ENCODE data around the gene GALNT9. TPM values are rescaled to one million over a fixed set of nuclear protein-coding genes. Genes with fewer than 3 reads are reported as not detected.

Gene GALNT9
- total RNA-seq, 1 donor from 2014 or later: 2.1 TPM

GRCh38 chr12:132217371-132217770 is 112.0 kb downstream of the GALNT9 start:
- H3K4me3 Mint-ChIP-seq (ENCODE audit: unreplicated experiment): no peak overlapping the region
- H3K27me3 Mint-ChIP-seq (ENCODE audit: low read depth, unreplicated experiment): peaks cover 65% of the 10 kb centered on the region
- peaks cover 18% of the 10 kb centered on the region for H3K9me3 Mint-ChIP-seq (ENCODE audit: unreplicated experiment)
- no peak for FAIRE-seq
- peaks cover 10% of the 10 kb centered on the region for H3K36me3 Mint-ChIP-seq (ENCODE audit: low read depth, unreplicated experiment)
- Histone ChIP-seq H3K27ac (ENCODE audit: low read depth, low read length) (no peak overlapping the region), H3K4me1 (ENCODE audit: insufficient read depth, low read length) (no peaks in the 10 kb centered on the region), H3K36me3 (ENCODE audit: insufficient read depth, low read length) (no peaks in the 10 kb centered on the region), H3K79me2 (ENCODE audit: insufficient read depth, low read length) (no peaks in the 10 kb centered on the region), H3K4me3 (ENCODE audit: insufficient read depth, low read depth, low read length) (no peak overlapping the region), H3K27me3 (ENCODE audit: insufficient read depth, low read length) (no peaks in the 10 kb centered on the region), H3K9me3 (ENCODE audit: insufficient read depth, low read depth, low read length) (peaks cover 3% of the 10 kb centered on the region), H3K4me2 (ENCODE audit: low read length) (no peak overlapping the region), H3K9ac (ENCODE audit: low read length) (no peak overlapping the region), H4K20me1 (ENCODE audit: insufficient read depth, low read length) (no peaks in the 10 kb centered on the region), H2AFZ (ENCODE audit: low read depth, low read length) (no peak overlapping the region)
- H3K27ac Mint-ChIP-seq (ENCODE audit: unreplicated experiment): no peak overlapping the region
- no peaks in the 10 kb centered on the region for H3K4me1 Mint-ChIP-seq (ENCODE audit: low read depth, unreplicated experiment)
- DNase-seq (ENCODE audit: low read depth): no peak
- TF ChIP-seq CTCF (IDR thresholded peaks at IDR 0.05; ENCODE audit: insufficient read depth, low read depth, low read length) (no peak), EZH2 (IDR thresholded peaks at IDR 0.05; ENCODE audit: insufficient read depth, low read length) (no peak)

GRCh38 chr12:132216354-132216987 is 112.9 kb downstream of the GALNT9 start:
- FAIRE-seq (no peak), DNase-seq (ENCODE audit: low read depth) (no peak)
- Histone ChIP-seq H3K4me3 (ENCODE audit: insufficient read depth, low read depth, low read length) (no peak overlapping the region), H3K27me3 (ENCODE audit: insufficient read depth, low read length) (no peaks in the 10 kb centered on the region), H2AFZ (ENCODE audit: low read depth, low read length) (no peak overlapping the region), H3K36me3 (ENCODE audit: insufficient read depth, low read length) (no peaks in the 10 kb centered on the region), H3K4me1 (ENCODE audit: insufficient read depth, low read length) (no peaks in the 10 kb centered on the region), H4K20me1 (ENCODE audit: insufficient read depth, low read length) (no peaks in the 10 kb centered on the region), H3K9ac (ENCODE audit: low read length) (no peak overlapping the region), H3K4me2 (ENCODE audit: low read length) (no peak overlapping the region), H3K27ac (ENCODE audit: low read depth, low read length) (no peak overlapping the region), H3K9me3 (ENCODE audit: insufficient read depth, low read depth, low read length) (peaks cover 3% of the 10 kb centered on the region), H3K79me2 (ENCODE audit: insufficient read depth, low read length) (no peaks in the 10 kb centered on the region)
- Mint-ChIP-seq H3K4me1 (ENCODE audit: low read depth, unreplicated experiment) (no peaks in the 10 kb centered on the region), H3K27ac (ENCODE audit: unreplicated experiment) (no peak overlapping the region), H3K27me3 (ENCODE audit: low read depth, unreplicated experiment) (peaks cover 62% of the 10 kb centered on the region), H3K36me3 (ENCODE audit: low read depth, unreplicated experiment) (peaks cover 10% of the 10 kb centered on the region), H3K4me3 (ENCODE audit: unreplicated experiment) (no peak overlapping the region), H3K9me3 (ENCODE audit: unreplicated experiment) (peaks cover 19% of the 10 kb centered on the region)
- TF ChIP-seq CTCF (IDR thresholded peaks at IDR 0.05; ENCODE audit: insufficient read depth, low read depth, low read length): no peak
- no peak for TF ChIP-seq EZH2 (IDR thresholded peaks at IDR 0.05; ENCODE audit: insufficient read depth, low read length)

GRCh38 chr12:132215299-132215989 is 113.9 kb downstream of the GALNT9 start:
- no peak overlapping the region for H3K4me2 ChIP-seq (ENCODE audit: low read length)
- no peak overlapping the region for H3K27ac ChIP-seq (ENCODE audit: low read depth, low read length)
- FAIRE-seq (no peak), DNase-seq (ENCODE audit: low read depth) (no peak)
- peaks cover 23% of the 10 kb centered on the region for H3K9me3 Mint-ChIP-seq (ENCODE audit: unreplicated experiment)
- no peak overlapping the region for H3K4me3 ChIP-seq (ENCODE audit: insufficient read depth, low read depth, low read length)
- no peak overlapping the region for H3K4me3 Mint-ChIP-seq (ENCODE audit: unreplicated experiment)
- TF ChIP-seq EZH2 (IDR thresholded peaks at IDR 0.05; ENCODE audit: insufficient read depth, low read length) (no peak), CTCF (IDR thresholded peaks at IDR 0.05; ENCODE audit: insufficient read depth, low read depth, low read length) (no peak)
- H4K20me1 ChIP-seq (ENCODE audit: insufficient read depth, low read length): no peaks in the 10 kb centered on the region
- no peaks in the 10 kb centered on the region for H3K4me1 Mint-ChIP-seq (ENCODE audit: low read depth, unreplicated experiment)
- H3K36me3 Mint-ChIP-seq (ENCODE audit: low read depth, unreplicated experiment): peaks cover 14% of the 10 kb centered on the region
- no peaks in the 10 kb centered on the region for H3K27me3 ChIP-seq (ENCODE audit: insufficient read depth, low read length)
- no peak overlapping the region for H3K9ac ChIP-seq (ENCODE audit: low read length)
- no peaks in the 10 kb centered on the region for H3K4me1 ChIP-seq (ENCODE audit: insufficient read depth, low read length)
- H2AFZ ChIP-seq (ENCODE audit: low read depth, low read length): no peak overlapping the region
- no peaks in the 10 kb centered on the region for H3K79me2 ChIP-seq (ENCODE audit: insufficient read depth, low read length)
- no peak overlapping the region for H3K27ac Mint-ChIP-seq (ENCODE audit: unreplicated experiment)
- H3K27me3 Mint-ChIP-seq (ENCODE audit: low read depth, unreplicated experiment): peaks cover 67% of the 10 kb centered on the region
- no peaks in the 10 kb centered on the region for H3K36me3 ChIP-seq (ENCODE audit: insufficient read depth, low read length)
- peaks cover under 1% of the 10 kb centered on the region for H3K9me3 ChIP-seq (ENCODE audit: insufficient read depth, low read depth, low read length)

Measured in astrocyte (in vitro differentiated cells and primary cell).